ENCODE measurements around the gene MYL9. TPM values are rescaled to one million over a fixed set of nuclear protein-coding genes. Genes with fewer than 3 reads are reported as not detected.

MYL9 gene
- polyA plus RNA-seq, 1 donor from 2014 or later: not detected

DNA sequence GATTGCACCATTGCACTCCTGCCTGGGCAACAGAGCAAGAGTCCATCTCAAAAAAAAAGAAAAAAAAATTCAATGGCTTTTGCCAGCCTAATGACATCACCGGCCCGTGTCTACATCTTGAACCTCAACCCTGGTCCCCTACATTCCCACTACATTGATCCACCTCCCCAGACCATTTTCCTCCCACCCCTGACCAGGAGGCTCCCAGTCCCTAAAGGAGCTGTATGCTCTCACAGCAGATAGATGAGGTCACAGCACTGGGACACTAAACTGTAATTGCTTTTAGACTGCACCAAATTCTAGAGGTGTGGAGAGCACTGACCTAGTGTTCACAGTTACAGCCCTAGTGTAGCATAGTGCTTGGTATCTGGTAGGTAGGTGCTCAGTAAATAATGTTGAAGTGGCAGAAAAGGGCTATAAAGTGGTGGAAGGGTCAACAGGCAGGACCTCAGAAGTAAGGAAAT lies 42.7 kb downstream of the MYL9 start:
- no peaks in the 10 kb centered on the region for H3K27me3 ChIP-seq (ENCODE audit: insufficient read depth, low read depth, low read length)
- no peak overlapping the region for H3K9ac ChIP-seq (ENCODE audit: low read length)
- no peaks in the 10 kb centered on the region for H3K36me3 ChIP-seq (ENCODE audit: insufficient read depth, low read length)
- no peaks in the 10 kb centered on the region for H3K9me3 ChIP-seq (ENCODE audit: low read length)
- H2AFZ ChIP-seq (ENCODE audit: low read depth, low read length): no peak overlapping the region
- H3K79me2 ChIP-seq (replicated peaks; ENCODE audit: insufficient read depth, low read length): no peaks in the 10 kb centered on the region
- H4K20me1 ChIP-seq (ENCODE audit: insufficient read depth): no peaks in the 10 kb centered on the region
- no peak overlapping the region for H3K27ac ChIP-seq (ENCODE audit: low read length)
- no peaks in the 10 kb centered on the region for H3K9me2 ChIP-seq (ENCODE audit: insufficient read depth, low read length)
- TF ChIP-seq, protein P1, sequence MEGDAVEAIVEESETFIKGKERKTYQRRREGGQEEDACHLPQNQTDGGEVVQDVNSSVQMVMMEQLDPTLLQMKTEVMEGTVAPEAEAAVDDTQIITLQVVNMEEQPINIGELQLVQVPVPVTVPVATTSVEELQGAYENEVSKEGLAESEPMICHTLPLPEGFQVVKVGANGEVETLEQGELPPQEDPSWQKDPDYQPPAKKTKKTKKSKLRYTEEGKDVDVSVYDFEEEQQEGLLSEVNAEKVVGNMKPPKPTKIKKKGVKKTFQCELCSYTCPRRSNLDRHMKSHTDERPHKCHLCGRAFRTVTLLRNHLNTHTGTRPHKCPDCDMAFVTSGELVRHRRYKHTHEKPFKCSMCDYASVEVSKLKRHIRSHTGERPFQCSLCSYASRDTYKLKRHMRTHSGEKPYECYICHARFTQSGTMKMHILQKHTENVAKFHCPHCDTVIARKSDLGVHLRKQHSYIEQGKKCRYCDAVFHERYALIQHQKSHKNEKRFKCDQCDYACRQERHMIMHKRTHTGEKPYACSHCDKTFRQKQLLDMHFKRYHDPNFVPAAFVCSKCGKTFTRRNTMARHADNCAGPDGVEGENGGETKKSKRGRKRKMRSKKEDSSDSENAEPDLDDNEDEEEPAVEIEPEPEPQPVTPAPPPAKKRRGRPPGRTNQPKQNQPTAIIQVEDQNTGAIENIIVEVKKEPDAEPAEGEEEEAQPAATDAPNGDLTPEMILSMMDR (IDR thresholded peaks at IDR 0.05; ENCODE audit: poor library complexity, severe bottlenecking): no peak
- TF ChIP-seq TAF1 (IDR thresholded peaks at IDR 0.05; ENCODE audit: low read depth): no peak
- H3F3A ChIP-seq (ENCODE audit: insufficient read depth, low read length, poor library complexity, severe bottlenecking): no peaks in the 10 kb centered on the region
- no peak overlapping the region for H3K4me2 ChIP-seq (ENCODE audit: low read length)
- H3K4me3 ChIP-seq (ENCODE audit: low read length): no peak overlapping the region

DNA sequence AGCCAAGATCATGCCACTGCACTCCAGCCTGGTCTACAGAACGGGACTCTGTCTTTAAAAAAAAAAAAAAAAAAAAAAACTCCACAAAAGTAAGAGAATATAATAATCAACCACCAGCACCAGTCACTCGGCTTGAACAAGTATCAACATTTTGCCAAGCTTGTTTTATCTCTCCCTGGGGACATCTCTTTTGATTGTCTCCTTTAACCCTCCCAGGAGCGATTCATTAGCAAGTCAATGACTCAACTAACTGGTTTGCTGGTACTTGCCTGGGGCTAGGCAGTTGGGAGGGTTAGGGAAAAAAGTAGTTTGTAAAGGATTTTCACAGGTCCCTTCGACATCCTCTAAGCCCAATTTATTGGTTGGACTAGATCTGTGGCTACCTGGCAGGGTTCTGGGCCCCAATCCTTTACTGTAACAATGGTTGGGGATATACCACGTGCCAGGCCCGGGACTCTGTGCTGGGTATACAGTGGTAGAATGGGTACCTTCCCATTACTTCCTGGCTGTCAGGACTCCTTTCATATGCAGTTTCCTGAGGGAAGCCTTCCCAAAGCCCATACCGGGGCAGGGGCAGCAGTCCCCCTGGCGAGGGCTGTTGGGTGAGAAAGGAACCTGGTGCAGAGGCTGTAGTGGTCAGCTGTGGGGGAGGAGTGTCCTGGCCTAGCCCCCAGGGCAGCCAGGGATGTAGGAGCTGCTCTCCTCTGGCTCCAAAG lies 44.2 kb downstream of the MYL9 start:
- Histone ChIP-seq H3F3A (ENCODE audit: insufficient read depth, low read length, poor library complexity, severe bottlenecking) (no peaks in the 10 kb centered on the region), H3K4me3 (ENCODE audit: low read length) (no peak overlapping the region)

More for the DNA sequence above, 44.2 kb downstream of the MYL9 start:
- H3K9ac ChIP-seq (ENCODE audit: low read length): no peak overlapping the region
- no peaks in the 10 kb centered on the region for H3K27me3 ChIP-seq (ENCODE audit: insufficient read depth, low read depth, low read length)
- no peaks in the 10 kb centered on the region for H3K79me2 ChIP-seq (replicated peaks; ENCODE audit: insufficient read depth, low read length)
- no peaks in the 10 kb centered on the region for H3K36me3 ChIP-seq (ENCODE audit: insufficient read depth, low read length)
- no peaks in the 10 kb centered on the region for H3K9me3 ChIP-seq (ENCODE audit: low read length)
- H3K9me2 ChIP-seq (ENCODE audit: insufficient read depth, low read length): no peaks in the 10 kb centered on the region
- no peak overlapping the region for H2AFZ ChIP-seq (ENCODE audit: low read depth, low read length)
- no peak overlapping the region for H3K27ac ChIP-seq (ENCODE audit: low read length)
- TF ChIP-seq SMC3 (conservative IDR thresholded peaks at IDR 0.05; ENCODE audit: poor library complexity) (no peak), POLR2AphosphoS5 (IDR thresholded peaks at IDR 0.05) (no peak), EZH2 (IDR thresholded peaks at IDR 0.05; ENCODE audit: borderline replicate concordance, insufficient read depth, low read length, poor library complexity, severe bottlenecking) (no peak), RAD21 (conservative IDR thresholded peaks at IDR 0.05) (no peak), TAF1 (IDR thresholded peaks at IDR 0.05; ENCODE audit: low read depth) (no peak), MXI1 (conservative IDR thresholded peaks at IDR 0.05; ENCODE audit: poor library complexity, severe bottlenecking) (no peak), EP300 (conservative IDR thresholded peaks at IDR 0.05; ENCODE audit: poor library complexity, severe bottlenecking) (no peak)
- TF ChIP-seq, protein P2, sequence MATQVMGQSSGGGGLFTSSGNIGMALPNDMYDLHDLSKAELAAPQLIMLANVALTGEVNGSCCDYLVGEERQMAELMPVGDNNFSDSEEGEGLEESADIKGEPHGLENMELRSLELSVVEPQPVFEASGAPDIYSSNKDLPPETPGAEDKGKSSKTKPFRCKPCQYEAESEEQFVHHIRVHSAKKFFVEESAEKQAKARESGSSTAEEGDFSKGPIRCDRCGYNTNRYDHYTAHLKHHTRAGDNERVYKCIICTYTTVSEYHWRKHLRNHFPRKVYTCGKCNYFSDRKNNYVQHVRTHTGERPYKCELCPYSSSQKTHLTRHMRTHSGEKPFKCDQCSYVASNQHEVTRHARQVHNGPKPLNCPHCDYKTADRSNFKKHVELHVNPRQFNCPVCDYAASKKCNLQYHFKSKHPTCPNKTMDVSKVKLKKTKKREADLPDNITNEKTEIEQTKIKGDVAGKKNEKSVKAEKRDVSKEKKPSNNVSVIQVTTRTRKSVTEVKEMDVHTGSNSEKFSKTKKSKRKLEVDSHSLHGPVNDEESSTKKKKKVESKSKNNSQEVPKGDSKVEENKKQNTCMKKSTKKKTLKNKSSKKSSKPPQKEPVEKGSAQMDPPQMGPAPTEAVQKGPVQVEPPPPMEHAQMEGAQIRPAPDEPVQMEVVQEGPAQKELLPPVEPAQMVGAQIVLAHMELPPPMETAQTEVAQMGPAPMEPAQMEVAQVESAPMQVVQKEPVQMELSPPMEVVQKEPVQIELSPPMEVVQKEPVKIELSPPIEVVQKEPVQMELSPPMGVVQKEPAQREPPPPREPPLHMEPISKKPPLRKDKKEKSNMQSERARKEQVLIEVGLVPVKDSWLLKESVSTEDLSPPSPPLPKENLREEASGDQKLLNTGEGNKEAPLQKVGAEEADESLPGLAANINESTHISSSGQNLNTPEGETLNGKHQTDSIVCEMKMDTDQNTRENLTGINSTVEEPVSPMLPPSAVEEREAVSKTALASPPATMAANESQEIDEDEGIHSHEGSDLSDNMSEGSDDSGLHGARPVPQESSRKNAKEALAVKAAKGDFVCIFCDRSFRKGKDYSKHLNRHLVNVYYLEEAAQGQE (IDR thresholded peaks at IDR 0.05; ENCODE audit: borderline replicate concordance): no peak
- TF ChIP-seq, protein P1 (IDR thresholded peaks at IDR 0.05; ENCODE audit: poor library complexity, severe bottlenecking): no peak
- H3K4me2 ChIP-seq (ENCODE audit: low read length): no peak overlapping the region
- no peaks in the 10 kb centered on the region for H4K20me1 ChIP-seq (ENCODE audit: insufficient read depth)
